Natural killer cell (primary cell): Measurements from ENCODE around the gene LIX1L. TPM values are rescaled to one million over a fixed set of nuclear protein-coding genes. Genes with fewer than 3 reads are reported as not detected.

Experiments
- ATAC-seq, 3 donors: fragments of 150-1000 bp in 2 of 3; fragments of 200-7000 bp in 1 of 3; cut with Tn5 transposase; 1 replicate in 1 of 3; 2 replicates in 2 of 3; pipeline ENCODE4 v1.10.0; 2021; ENCODE audit warnings: mild to moderate bottlenecking in 2 of 3, moderate library complexity in 2 of 3
- DNase-seq, 2 donors: peaks; one replicate each; pipeline versions ENCODE4 v3.0.0 to v3.0.0-alpha.2; 2013 to 2021; ENCODE audit warnings: mixed read lengths in 1 of 2
- H3K27ac ChIP-seq: one replicate; pipeline ENCODE4 v1.5.1; 2013; ENCODE audit warnings: mild to moderate bottlenecking, low read length
- H3K27me3 ChIP-seq: one replicate; pipeline ENCODE4 v1.6.1; 2013; ENCODE audit warnings: low read length; ENCODE audit not compliant: control insufficient read depth, insufficient read depth
- H3K36me3 ChIP-seq: one replicate; pipeline ENCODE4 v1.6.1; 2013; ENCODE audit warnings: low read length; ENCODE audit not compliant: control insufficient read depth, insufficient read depth
- H3K4me1 ChIP-seq: one replicate; pipeline ENCODE4 v1.6.1; 2013; ENCODE audit warnings: low read length; ENCODE audit not compliant: control insufficient read depth, insufficient read depth
- H3K4me3 ChIP-seq: one replicate; pipeline ENCODE4 v1.5.1; 2013; ENCODE audit warnings: low read length
- H3K9me3 ChIP-seq: one replicate; pipeline ENCODE4 v1.6.1; 2013; ENCODE audit warnings: low read length; ENCODE audit not compliant: control insufficient read depth, insufficient read depth
- H3K27ac Mint-ChIP-seq, 2 donors: one replicate each; pipeline ENCODE4 v1.8.0; 2022; ENCODE audit warnings: mild to moderate bottlenecking in 2 of 2, mixed read lengths in 2 of 2, moderate library complexity in 1 of 2
- H3K27me3 Mint-ChIP-seq, 2 donors: one replicate each; pipeline ENCODE4 v1.8.0; 2022; ENCODE audit warnings: low read depth in 2 of 2, mixed read lengths in 2 of 2
- H3K36me3 Mint-ChIP-seq: one replicate; pipeline ENCODE4 v1.8.0; 2022; ENCODE audit warnings: mixed read lengths
- H3K4me1 Mint-ChIP-seq, 2 donors: one replicate each; pipeline ENCODE4 v1.8.0; 2022; ENCODE audit warnings: mixed read lengths in 2 of 2
- H3K4me3 Mint-ChIP-seq: one replicate; pipeline ENCODE4 v1.8.0; 2022; ENCODE audit warnings: mild to moderate bottlenecking, moderate library complexity, mixed read lengths
- H3K9me3 Mint-ChIP-seq, 2 donors: one replicate each; pipeline ENCODE4 v1.8.0; 2022; ENCODE audit warnings: mixed read lengths in 2 of 2
- WGBS: methylation state at CpG from one replicate; pipeline ENCODE4 v1.1.7; 2013; ENCODE audit warnings: missing lambda C conversion rate; ENCODE audit not compliant: insufficient coverage; 5-methylcytosine and 5-hydroxymethylcytosine counted together
- intact Hi-C: fragments of 100-400 bp; cut with micrococcal nuclease; formaldehyde crosslinking; loops from one replicate; pipeline ENCODE4 v1.14.2; 2022
- total RNA-seq, 4 donors: library from RNA; stranded (reverse); fragments of 120-200 nt in 1 of 4; gene quantifications; one replicate each; pipeline versions ENCODE4 v1.2.3 to v1.2.4, GENCODE V29; 2013 to 2022
- TF ChIP-seq, protein P1 (sequence below): fragments of 200-600 bp; IDR thresholded peaks from one replicate; pipeline ENCODE4 v1.8.0; 2022; ENCODE audit warnings: antibody characterized with exemption

Gene LIX1L
- total RNA-seq, 3 donors from 2014 or later (not counting 1 experiment from before 2014, with no cell fraction given): 33.4 to 41.3 (median 38.2) TPM

DNA sequence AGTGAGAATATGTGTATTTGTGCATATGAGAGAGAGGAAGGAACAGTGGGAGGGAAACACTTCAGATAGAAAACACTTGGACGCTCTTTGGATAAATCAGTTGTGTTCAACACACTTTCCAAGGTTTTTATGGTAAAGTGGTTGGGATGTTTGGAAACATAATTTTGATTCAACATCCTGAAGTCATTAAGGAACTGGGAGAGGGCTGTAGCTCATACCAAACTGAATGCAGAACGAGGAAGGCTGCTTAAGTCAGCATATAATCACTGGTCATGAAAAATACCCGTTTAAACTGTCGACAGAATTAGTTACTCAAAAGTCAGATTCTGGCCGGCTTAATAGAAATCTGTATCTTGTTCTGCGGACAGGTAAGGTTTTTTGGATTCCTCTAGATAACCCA is 14.9 kb downstream of the LIX1L start:
- Mint-ChIP-seq H3K36me3 (peaks cover 14% of the 10 kb centered on the region), H3K4me1 (peaks cover 5% of the 10 kb centered on the region in 2 donors), H3K4me3 (no peak overlapping the region), H3K27ac (no peak overlapping the region), H3K9me3 (no peaks in the 10 kb centered on the region), H3K27me3 (no peaks in the 10 kb centered on the region)
- Histone ChIP-seq H3K27me3 (no peaks in the 10 kb centered on the region), H3K9me3 (no peaks in the 10 kb centered on the region), H3K4me3 (no peak overlapping the region), H3K27ac (no peak overlapping the region), H3K4me1 (no peaks in the 10 kb centered on the region), H3K36me3 (peaks cover 20% of the 10 kb centered on the region)
- intact Hi-C loops: no loop called here
- no peak for DNase-seq
- TF ChIP-seq, protein P1, sequence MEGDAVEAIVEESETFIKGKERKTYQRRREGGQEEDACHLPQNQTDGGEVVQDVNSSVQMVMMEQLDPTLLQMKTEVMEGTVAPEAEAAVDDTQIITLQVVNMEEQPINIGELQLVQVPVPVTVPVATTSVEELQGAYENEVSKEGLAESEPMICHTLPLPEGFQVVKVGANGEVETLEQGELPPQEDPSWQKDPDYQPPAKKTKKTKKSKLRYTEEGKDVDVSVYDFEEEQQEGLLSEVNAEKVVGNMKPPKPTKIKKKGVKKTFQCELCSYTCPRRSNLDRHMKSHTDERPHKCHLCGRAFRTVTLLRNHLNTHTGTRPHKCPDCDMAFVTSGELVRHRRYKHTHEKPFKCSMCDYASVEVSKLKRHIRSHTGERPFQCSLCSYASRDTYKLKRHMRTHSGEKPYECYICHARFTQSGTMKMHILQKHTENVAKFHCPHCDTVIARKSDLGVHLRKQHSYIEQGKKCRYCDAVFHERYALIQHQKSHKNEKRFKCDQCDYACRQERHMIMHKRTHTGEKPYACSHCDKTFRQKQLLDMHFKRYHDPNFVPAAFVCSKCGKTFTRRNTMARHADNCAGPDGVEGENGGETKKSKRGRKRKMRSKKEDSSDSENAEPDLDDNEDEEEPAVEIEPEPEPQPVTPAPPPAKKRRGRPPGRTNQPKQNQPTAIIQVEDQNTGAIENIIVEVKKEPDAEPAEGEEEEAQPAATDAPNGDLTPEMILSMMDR: no peak
- no peak for ATAC-seq
- WGBS: 98% methylated on average over 6 of the region's 6 CpGs

GRCh38 chr1:145942405-145942804 is 15.4 kb downstream of the LIX1L start:
- peaks cover 20% of the 10 kb centered on the region for H3K36me3 ChIP-seq
- no peaks in the 10 kb centered on the region for H3K9me3 ChIP-seq
- Mint-ChIP-seq H3K27ac (no peak overlapping the region), H3K27me3 (no peaks in the 10 kb centered on the region), H3K9me3 (no peaks in the 10 kb centered on the region), H3K4me3 (no peak overlapping the region), H3K4me1 (peaks cover 5% of the 10 kb centered on the region in 2 donors), H3K36me3 (peaks cover 14% of the 10 kb centered on the region)
- WGBS: 96% methylated on average over 4 of the region's 4 CpGs
- ATAC-seq (no peak), DNase-seq (no peak)
- H3K4me3 ChIP-seq: no peak overlapping the region
- TF ChIP-seq, protein P1: no peak
- no peaks in the 10 kb centered on the region for H3K27me3 ChIP-seq
- H3K27ac ChIP-seq: no peak overlapping the region
- no peaks in the 10 kb centered on the region for H3K4me1 ChIP-seq
- intact Hi-C loops: no loop called here

- TF ChIP-seq, protein P1: no peak
- Histone ChIP-seq H3K4me1 (peaks cover 10% of the 10 kb centered on the region), H3K4me3 (no peak overlapping the region), H3K27me3 (no peaks in the 10 kb centered on the region), H3K27ac (no peak overlapping the region), H3K9me3 (no peaks in the 10 kb centered on the region), H3K36me3 (peaks cover 24% of the 10 kb centered on the region)
- ATAC-seq: no peak
- peaks cover 14 to 18% of the 10 kb centered on the region in 2 donors for H3K4me1 Mint-ChIP-seq
- no peak for DNase-seq
- no peak overlapping the region for H3K27ac Mint-ChIP-seq
- intact Hi-C loops: no loop called here
- no peaks in the 10 kb centered on the region for H3K27me3 Mint-ChIP-seq
- no peak overlapping the region for H3K4me3 Mint-ChIP-seq
- WGBS: 100% methylated on average over 1 of the region's 1 CpG
- H3K9me3 Mint-ChIP-seq: no peaks in the 10 kb centered on the region
- H3K36me3 Mint-ChIP-seq: peaks cover 13% of the 10 kb centered on the region
Measured at GRCh38 chr1:145937436-145937835, 20.4 kb downstream of the LIX1L start.

- Histone ChIP-seq H3K27ac (no peak overlapping the region), H3K9me3 (no peaks in the 10 kb centered on the region), H3K4me1 (peaks cover 18% of the 10 kb centered on the region), H3K27me3 (no peaks in the 10 kb centered on the region), H3K4me3 (no peak overlapping the region), H3K36me3 (peaks cover 19% of the 10 kb centered on the region)
- no peak overlapping the region for H3K4me3 Mint-ChIP-seq
- H3K4me1 Mint-ChIP-seq: peaks cover 24 to 25% of the 10 kb centered on the region in 2 donors
- H3K36me3 Mint-ChIP-seq: peaks cover 8% of the 10 kb centered on the region
- no peaks in the 10 kb centered on the region for H3K9me3 Mint-ChIP-seq
- no peaks in the 10 kb centered on the region for H3K27me3 Mint-ChIP-seq
- 100% methylated on average over 5 of the region's 8 CpGs for WGBS
- ATAC-seq (no peak), DNase-seq (no peak)
- TF ChIP-seq, protein P1: no peak
- intact Hi-C loops: no loop called here
- H3K27ac Mint-ChIP-seq: peak overlapping the region in 1 of 2 donors; percentile 19
Measured at GRCh38 chr1:145936247-145936646, 21.6 kb downstream of the LIX1L start.
